HL-60/S4 treated with phorbol 12-myristate 13-acetate at 8.2 ng/mL for 4 days and 3 days (cell line): ENCODE data around the gene GALC.
"Not testable (repeated sequence)": the region's sequence is repeated elsewhere in the genome, so short reads cannot be mapped to it uniquely, and the experiment has no call there.

Experiments
- in situ Hi-C: fragments of 300-500 bp; cut with MboI; formaldehyde crosslinking; loops from 2 replicates; pipeline ENCODE4 v1.15.0; 2022; ENCODE audit warnings: low sequenced_read_pairs

The GALC gene

DNA sequence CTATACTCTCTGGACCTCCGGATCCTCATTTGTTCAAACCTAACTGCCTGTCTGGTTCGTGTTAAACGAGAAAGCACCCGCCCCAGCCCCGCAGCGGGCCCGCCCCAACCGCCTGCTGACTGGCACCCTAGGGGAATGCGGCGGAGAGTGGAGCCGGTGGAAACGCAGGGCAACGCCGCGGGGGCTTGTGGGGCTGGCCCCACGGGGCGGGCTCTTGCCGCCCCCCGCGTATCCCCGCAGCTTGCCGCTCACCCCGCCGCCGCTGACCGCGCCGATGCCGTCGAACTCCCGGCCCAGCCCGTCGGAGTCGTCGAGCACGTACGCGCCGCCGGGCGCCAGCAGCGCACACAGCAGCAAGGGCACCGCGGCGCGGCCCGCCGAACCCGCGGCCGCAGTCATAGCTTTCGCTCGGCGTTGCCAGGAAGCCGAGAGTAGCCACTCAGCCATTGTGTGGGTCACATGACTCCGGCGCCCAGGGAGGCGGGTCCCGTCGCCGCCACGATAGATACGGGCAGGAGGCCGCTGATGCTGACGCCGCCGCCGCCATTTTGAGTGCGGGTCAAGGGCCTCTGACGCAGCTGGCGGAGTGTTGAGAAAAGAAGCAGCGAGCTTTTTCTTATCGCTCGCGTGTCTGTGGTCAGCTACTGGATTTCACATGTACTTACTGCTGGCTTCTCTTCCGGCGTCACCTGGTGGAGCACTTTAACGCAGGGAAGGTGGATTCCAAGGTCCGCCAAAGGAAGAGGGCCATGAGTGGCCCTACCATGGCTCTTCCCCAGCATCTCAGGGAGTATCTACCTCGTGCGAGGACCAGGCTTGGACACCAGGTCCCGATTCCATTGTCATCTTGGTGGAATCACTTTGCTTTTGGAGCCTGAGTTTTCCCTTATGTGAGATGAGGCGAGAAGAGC, at the start of gene GALC:
Gene GALC (minus strand): TSS at position 465 of the 911 bp plus-strand sequence. CDS start 18 bp downstream, at position 447.
- in situ Hi-C loops, result no loop called here

GRCh38 chr14:88040146-88040545, 47.2 kb upstream of the GALC start:
- in situ Hi-C loops, result no loop called here

DNA sequence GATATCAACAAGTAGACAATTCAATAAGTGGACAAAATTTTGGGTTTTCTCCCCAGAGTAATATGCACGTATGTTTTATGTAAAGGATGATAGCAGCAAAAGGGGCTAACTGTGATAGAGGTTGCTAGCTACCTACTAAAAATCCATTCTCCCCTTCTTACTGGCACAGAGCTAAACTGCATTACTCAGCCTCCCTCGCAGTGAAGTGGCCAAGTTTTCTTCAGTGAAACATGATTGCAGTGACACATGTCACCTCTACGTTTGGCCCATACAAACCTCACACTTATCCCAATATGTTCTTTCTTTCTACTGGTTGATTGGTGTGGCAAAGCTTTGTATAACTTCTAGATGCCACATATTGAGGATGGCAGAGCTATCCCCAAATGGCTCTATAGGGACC, 46.2 kb upstream of the GALC start:
- in situ Hi-C loops, result no loop called here

- in situ Hi-C loops, result no loop called here
Observed at GRCh38 chr14:88037325-88037724, 44.3 kb upstream of the GALC start.

GRCh38 chr14:88036422-88036821, 43.4 kb upstream of the GALC start:
- in situ Hi-C loops, result no loop called here

DNA sequence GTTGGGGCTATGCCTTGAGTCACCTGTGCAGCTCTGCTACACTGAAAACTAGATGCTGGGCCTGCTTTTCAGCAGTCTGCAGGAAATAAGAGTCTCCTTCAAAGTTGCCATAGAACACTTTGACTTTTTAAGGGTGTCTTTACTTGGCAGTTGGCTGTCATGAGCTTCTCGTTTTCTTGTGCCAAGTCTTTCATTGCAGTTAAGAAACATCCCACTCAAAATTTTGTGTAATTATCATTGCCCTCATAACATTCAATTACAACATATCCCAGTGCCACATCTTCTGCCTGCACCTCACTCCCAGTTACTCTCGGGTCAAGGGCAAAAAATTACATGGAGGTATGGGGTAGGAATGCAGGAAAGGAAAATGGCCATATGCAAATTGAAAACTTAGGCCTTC, 41.1 kb upstream of the GALC start:
- in situ Hi-C loops, result no loop called here

DNA sequence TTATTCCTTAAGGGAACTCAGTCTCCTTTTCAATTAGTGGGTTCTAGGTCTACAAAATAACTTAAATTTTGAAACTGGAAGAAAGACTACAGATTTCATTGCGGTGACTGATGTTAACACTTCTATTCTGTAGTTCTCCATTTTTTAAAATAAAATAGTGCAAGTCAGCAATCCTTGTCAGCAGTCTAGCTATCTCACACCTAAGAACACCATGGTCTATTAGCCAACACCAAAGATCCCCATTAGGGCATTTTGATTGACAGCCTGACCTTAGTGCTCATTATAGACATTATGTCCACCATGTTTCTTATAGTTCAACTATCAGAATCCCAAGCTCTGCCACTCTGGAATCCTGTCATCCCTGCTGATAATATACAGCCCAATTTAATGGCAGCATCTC, 39.4 kb upstream of the GALC start:
- in situ Hi-C loops, result no loop called here

- in situ Hi-C loops, result no loop called here
Observed at GRCh38 chr14:88030892-88031291, 37.9 kb upstream of the GALC start.

DNA sequence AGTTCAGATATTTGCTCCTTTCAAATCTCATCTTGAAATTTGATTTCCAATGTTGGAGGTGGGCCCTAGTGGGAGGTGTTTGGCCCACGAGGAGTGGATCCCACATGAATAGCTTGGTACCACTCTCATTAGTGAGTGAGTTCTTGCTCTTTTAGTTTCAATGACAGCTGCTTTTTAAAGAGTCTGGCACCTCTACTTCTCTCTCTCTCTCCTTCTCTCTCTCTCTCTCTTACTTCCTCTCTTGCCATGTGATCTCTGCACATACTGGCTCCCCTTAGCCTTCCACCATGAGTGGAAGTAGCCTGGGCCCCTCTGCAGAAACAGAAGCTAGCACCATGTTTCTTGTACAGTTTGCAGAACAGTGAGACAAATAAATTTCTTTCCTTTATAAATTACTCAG, 37.1 kb upstream of the GALC start:
- in situ Hi-C loops, result no loop called here

GRCh38 chr14:88029500-88029899, 36.5 kb upstream of the GALC start:
- in situ Hi-C loops, result no loop called here

DNA sequence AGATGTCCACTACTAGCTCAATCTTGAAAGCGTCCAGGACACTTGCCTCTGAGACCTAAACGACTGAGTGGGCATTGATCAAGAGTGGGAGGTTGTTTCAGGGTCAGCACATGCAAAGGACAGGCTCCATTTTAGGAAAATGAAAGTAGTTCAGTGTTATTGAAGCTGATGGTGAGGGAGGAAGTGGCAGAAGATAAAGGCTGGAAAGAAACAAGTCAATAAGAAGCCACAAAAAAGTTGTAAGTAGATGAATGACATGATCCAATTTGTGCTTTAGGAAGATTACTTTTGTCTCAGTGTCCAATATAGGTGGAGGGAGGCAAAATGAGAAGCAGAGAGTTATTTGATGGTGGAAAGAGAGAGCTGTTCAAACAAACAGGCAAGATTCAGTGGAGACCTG, 33.9 kb upstream of the GALC start:
- in situ Hi-C loops, result no loop called here

- in situ Hi-C loops, result no loop called here
Observed at GRCh38 chr14:88025313-88025712, 32.3 kb upstream of the GALC start.

GRCh38 chr14:88024252-88025086, 31.5 kb upstream of the GALC start:
- in situ Hi-C loops, result not testable (repeated sequence)

- in situ Hi-C loops, result no loop called here
Observed at GRCh38 chr14:88023658-88024187, 30.7 kb upstream of the GALC start.

DNA sequence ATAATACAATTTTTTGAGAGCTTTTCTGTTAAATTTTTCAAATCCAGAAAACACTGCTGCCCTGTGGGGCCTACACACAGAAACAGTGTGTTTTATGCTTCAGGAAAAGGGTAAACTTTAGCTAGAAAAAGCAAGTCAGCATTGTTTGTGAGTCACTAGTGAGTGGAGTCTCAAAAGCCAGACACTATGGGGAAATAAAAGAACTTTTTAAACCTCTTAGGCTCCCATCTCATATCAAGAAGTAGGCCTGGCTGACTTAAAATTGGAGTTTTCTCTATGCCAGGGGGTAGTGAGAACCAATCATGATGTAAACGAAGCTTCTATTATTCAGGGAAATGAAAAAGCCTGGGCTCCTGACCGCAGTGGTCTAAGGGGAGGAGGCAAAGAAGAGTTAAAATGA, 24.6 kb upstream of the GALC start:
- in situ Hi-C loops, result no loop called here

DNA sequence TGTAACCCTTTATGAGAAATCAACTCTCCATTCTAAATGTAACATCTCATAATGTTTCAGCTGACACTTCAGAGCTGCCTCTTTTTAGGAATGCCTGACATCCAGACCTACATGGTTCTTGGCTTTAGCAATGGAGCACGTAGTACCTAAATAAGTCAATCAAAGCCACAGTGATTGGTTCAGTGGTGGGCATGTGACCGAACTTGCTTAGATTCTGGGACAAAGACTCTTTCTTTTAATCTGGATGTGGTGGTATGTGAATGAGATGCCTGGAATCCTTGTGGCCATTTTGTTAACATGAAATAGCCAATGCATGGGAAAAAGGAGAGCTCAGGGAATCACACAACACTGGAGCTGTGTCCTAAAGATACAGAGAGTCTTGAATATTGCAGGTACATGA, 23.8 kb upstream of the GALC start:
- in situ Hi-C loops, result no loop called here

DNA sequence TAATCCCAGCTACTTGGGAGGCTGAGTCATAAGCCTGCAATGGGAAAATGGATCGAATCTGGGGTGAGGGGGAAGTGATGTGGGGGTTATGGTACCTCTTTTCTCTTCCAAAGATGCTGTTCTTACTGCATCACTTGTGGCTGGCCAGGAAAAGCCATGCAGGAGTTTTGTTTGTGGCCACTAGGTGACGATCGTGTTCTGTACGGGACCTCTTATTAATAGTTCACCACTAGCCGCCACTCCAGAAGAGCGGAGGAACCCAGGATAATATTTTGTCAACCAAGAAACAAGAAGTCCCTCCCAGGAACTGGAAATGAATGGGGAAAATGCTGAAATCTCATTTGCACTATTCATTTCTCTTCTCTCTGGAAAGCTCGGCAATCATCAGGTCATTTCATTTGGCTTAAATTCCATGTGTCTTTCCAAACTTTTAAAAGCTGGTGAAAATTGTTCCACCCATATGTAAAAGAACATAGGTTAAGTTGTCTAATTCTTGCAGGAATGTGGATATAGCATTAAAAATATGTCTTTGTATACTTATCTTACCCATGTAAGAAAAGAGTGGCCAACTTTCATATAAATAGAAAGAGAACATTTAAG, 20.9 kb upstream of the GALC start:
- in situ Hi-C loops, result no loop called here

DNA sequence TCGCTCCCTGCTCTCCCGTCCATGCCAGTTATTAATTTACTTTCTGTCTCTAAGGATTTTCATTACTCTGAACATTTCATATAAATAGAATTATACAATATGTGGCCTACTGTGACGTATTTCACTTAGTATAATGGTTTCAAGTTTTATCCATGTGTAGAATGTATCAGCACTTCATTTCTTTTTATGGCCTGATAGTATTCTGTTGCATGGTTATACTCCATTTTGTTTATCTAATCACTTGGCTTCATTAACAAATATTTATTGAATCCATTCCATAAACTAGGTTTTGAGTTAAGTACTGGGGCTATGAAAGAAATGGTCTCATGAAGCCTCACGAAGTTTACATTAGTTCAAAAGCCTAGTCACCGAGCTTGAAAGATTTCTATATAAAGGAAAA, 19.5 kb upstream of the GALC start:
- in situ Hi-C loops, result no loop called here

GRCh38 chr14:88010331-88010730, 17.3 kb upstream of the GALC start:
- in situ Hi-C loops, result no loop called here

GRCh38 chr14:88009486-88009885, 16.5 kb upstream of the GALC start:
- in situ Hi-C loops, result no loop called here

- in situ Hi-C loops, result no loop called here
Observed at GRCh38 chr14:88008039-88008742, 15.2 kb upstream of the GALC start.
